HEK293 (cell line): ENCODE measurements around the gene MAP7.

ENCODE experiments used
- OSR2 ChIP-seq: fragments of 450-650 bp; formaldehyde crosslinking; IDR thresholded peaks from 2 replicates; pipeline ENCODE4 v1.5.1; 2016; ENCODE audit warnings: missing biosample characterization, missing genetic modification characterization
- YY2 ChIP-seq: fragments of 450-650 bp; formaldehyde crosslinking; IDR thresholded peaks from 2 replicates; pipeline ENCODE4 v1.5.1; 2016; ENCODE audit warnings: missing biosample characterization, missing genetic modification characterization
- ZNF394 ChIP-seq: fragments of 450-650 bp; formaldehyde crosslinking; IDR thresholded peaks from 2 replicates; pipeline ENCODE4 v1.5.1; 2016; ENCODE audit warnings: missing biosample characterization, missing genetic modification characterization, mild to moderate bottlenecking, moderate library complexity, borderline replicate concordance

GRCh38 chr6:136502786-136503185, 47.4 kb downstream of the MAP7 start:
- no peak for TF ChIP-seq OSR2
- no peak for TF ChIP-seq YY2 (tag by site-specific recombination)
- TF ChIP-seq ZNF394 (tag by site-specific recombination): no peak
